Astrocyte (in vitro differentiated cells and primary cell): ENCODE measurements around the gene NHLRC3. TPM values are rescaled to one million over a fixed set of nuclear protein-coding genes. Genes with fewer than 3 reads are reported as not detected.

ENCODE experiments used
- DNase-seq: peaks from one replicate; pipeline ENCODE4 v3.0.0-alpha.2; 2010; ENCODE audit warnings: low read depth
- FAIRE-seq: peaks from 2 replicates; lab custom pipeline; 2011; peaks lifted over from hg19 to GRCh38; lab: Jason Lieb, UNC
- H2AFZ ChIP-seq: 2 replicates; pipeline ENCODE4 v1.6.0; 2012; ENCODE audit warnings: low read depth, low read length, inconsistent platforms
- H3K27ac ChIP-seq: 2 replicates; pipeline ENCODE4 v1.5.1; 2011; ENCODE audit warnings: low read depth, low read length, inconsistent platforms
- H3K27me3 ChIP-seq: 2 replicates; pipeline ENCODE4 v1.6.0; 2011; ENCODE audit warnings: low read length, inconsistent platforms; ENCODE audit not compliant: insufficient read depth
- H3K36me3 ChIP-seq: 2 replicates; pipeline ENCODE4 v1.5.1; 2011; ENCODE audit warnings: low read length, inconsistent platforms; ENCODE audit not compliant: insufficient read depth
- H3K4me1 ChIP-seq: 2 replicates; pipeline ENCODE4 v1.5.1; 2011; ENCODE audit warnings: low read length, inconsistent platforms; ENCODE audit not compliant: insufficient read depth
- H3K4me2 ChIP-seq: 2 replicates; pipeline ENCODE4 v1.6.0; 2012; ENCODE audit warnings: low read length, inconsistent platforms
- H3K4me3 ChIP-seq: 2 replicates; pipeline ENCODE4 v1.5.1; 2011; ENCODE audit warnings: low read depth, mild to moderate bottlenecking, low read length, inconsistent platforms; ENCODE audit not compliant: insufficient read depth
- H3K79me2 ChIP-seq: 2 replicates; pipeline ENCODE4 v1.6.0; 2012; ENCODE audit warnings: mild to moderate bottlenecking, low read length, inconsistent platforms; ENCODE audit not compliant: insufficient read depth
- H3K9ac ChIP-seq: 2 replicates; pipeline ENCODE4 v1.6.0; 2012; ENCODE audit warnings: mild to moderate bottlenecking, low read length, inconsistent platforms
- H3K9me3 ChIP-seq: 2 replicates; pipeline ENCODE4 v1.5.1; 2012; ENCODE audit warnings: low read depth, mild to moderate bottlenecking, low read length, inconsistent platforms; ENCODE audit not compliant: insufficient read depth
- H4K20me1 ChIP-seq: 2 replicates; pipeline ENCODE4 v1.6.0; 2012; ENCODE audit warnings: low read length, inconsistent platforms; ENCODE audit not compliant: insufficient read depth
- H3K27ac Mint-ChIP-seq: one replicate; pipeline ENCODE4 v1.8.0; 2021; ENCODE audit warnings: mild to moderate bottlenecking, mixed read lengths; ENCODE audit not compliant: unreplicated experiment
- H3K27me3 Mint-ChIP-seq: one replicate; pipeline ENCODE4 v1.8.0; 2021; ENCODE audit warnings: low read depth, mixed read lengths; ENCODE audit not compliant: unreplicated experiment
- H3K36me3 Mint-ChIP-seq: one replicate; pipeline ENCODE4 v1.8.0; 2021; ENCODE audit warnings: low read depth, mixed read lengths; ENCODE audit not compliant: unreplicated experiment
- H3K4me1 Mint-ChIP-seq: one replicate; pipeline ENCODE4 v1.8.0; 2021; ENCODE audit warnings: low read depth, mixed read lengths; ENCODE audit not compliant: unreplicated experiment
- H3K4me3 Mint-ChIP-seq: one replicate; pipeline ENCODE4 v1.8.0; 2021; ENCODE audit warnings: mild to moderate bottlenecking, moderate library complexity, mixed read lengths; ENCODE audit not compliant: unreplicated experiment
- H3K9me3 Mint-ChIP-seq: one replicate; pipeline ENCODE4 v1.8.0; 2021; ENCODE audit warnings: mild to moderate bottlenecking, mixed read lengths; ENCODE audit not compliant: unreplicated experiment
- EZH2 ChIP-seq: IDR thresholded peaks from 2 replicates; pipeline ENCODE4 v1.6.1; 2012; ENCODE audit warnings: mild to moderate bottlenecking, low read length, inconsistent platforms; ENCODE audit not compliant: insufficient read depth
- total RNA-seq: library from RNA; stranded (reverse); gene quantifications from 2 replicates; pipeline ENCODE4 v1.2.1, GENCODE V29; 2021
- TF ChIP-seq, protein P1 (sequence below): IDR thresholded peaks from 2 replicates; pipeline ENCODE4 v1.5.1; 2011; ENCODE audit warnings: low read depth, mild to moderate bottlenecking, inconsistent platforms, low read length, moderate library complexity; ENCODE audit not compliant: insufficient read depth

The NHLRC3 gene
- total RNA-seq, 1 donor from 2014 or later = 8.2 TPM

DNA sequence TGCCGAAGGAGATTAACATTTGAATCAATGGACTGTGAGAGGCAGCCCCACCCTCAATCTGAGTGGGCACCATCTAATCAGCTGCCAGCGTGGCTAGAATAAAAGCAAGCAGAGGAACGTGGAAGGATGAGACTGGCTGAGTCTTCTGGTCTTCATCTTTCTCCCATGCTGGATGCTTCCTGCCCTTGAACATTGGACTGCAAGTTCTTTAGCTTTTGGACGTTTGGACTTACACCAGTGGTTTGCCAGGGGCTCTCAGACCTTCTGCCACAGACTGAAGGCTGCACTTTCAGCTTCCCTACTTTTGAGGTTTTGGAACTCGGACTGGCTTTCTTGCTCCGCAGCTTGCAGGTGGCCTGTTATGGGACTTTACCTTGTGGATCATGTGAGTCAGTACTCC lies 14.7 kb downstream of the NHLRC3 start:
- Mint-ChIP-seq H3K9me3 (no peaks in the 10 kb centered on the region), H3K27me3 (no peaks in the 10 kb centered on the region), H3K4me1 (no peaks in the 10 kb centered on the region), H3K36me3 (no peaks in the 10 kb centered on the region), H3K27ac (no peak overlapping the region), H3K4me3 (no peak overlapping the region)
- Histone ChIP-seq H3K9me3 (no peaks in the 10 kb centered on the region), H3K4me3 (no peak overlapping the region), H3K4me2 (no peak overlapping the region), H3K79me2 (no peaks in the 10 kb centered on the region), H3K4me1 (no peaks in the 10 kb centered on the region), H3K9ac (no peak overlapping the region), H2AFZ (no peak overlapping the region), H3K36me3 (no peaks in the 10 kb centered on the region), H3K27me3 (no peaks in the 10 kb centered on the region), H4K20me1 (no peaks in the 10 kb centered on the region), H3K27ac (no peak overlapping the region)
- FAIRE-seq (no peak), DNase-seq (no peak)
- no peak for TF ChIP-seq EZH2
- TF ChIP-seq, protein P1, sequence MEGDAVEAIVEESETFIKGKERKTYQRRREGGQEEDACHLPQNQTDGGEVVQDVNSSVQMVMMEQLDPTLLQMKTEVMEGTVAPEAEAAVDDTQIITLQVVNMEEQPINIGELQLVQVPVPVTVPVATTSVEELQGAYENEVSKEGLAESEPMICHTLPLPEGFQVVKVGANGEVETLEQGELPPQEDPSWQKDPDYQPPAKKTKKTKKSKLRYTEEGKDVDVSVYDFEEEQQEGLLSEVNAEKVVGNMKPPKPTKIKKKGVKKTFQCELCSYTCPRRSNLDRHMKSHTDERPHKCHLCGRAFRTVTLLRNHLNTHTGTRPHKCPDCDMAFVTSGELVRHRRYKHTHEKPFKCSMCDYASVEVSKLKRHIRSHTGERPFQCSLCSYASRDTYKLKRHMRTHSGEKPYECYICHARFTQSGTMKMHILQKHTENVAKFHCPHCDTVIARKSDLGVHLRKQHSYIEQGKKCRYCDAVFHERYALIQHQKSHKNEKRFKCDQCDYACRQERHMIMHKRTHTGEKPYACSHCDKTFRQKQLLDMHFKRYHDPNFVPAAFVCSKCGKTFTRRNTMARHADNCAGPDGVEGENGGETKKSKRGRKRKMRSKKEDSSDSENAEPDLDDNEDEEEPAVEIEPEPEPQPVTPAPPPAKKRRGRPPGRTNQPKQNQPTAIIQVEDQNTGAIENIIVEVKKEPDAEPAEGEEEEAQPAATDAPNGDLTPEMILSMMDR = no peak

- no peak for TF ChIP-seq EZH2
- TF ChIP-seq, protein P1 = no peak
- no peak overlapping the region for H3K4me2 ChIP-seq
- Mint-ChIP-seq H3K27ac (no peak overlapping the region), H3K9me3 (no peaks in the 10 kb centered on the region), H3K4me1 (no peaks in the 10 kb centered on the region), H3K4me3 (no peak overlapping the region), H3K36me3 (no peaks in the 10 kb centered on the region), H3K27me3 (no peaks in the 10 kb centered on the region)
- H3K79me2 ChIP-seq = no peaks in the 10 kb centered on the region
- no peaks in the 10 kb centered on the region for H3K4me1 ChIP-seq
- no peaks in the 10 kb centered on the region for H3K27me3 ChIP-seq
- no peak overlapping the region for H3K4me3 ChIP-seq
- H4K20me1 ChIP-seq = no peaks in the 10 kb centered on the region
- FAIRE-seq = no peak
- no peak for DNase-seq
- no peak overlapping the region for H2AFZ ChIP-seq
- H3K9ac ChIP-seq = no peak overlapping the region
- no peak overlapping the region for H3K27ac ChIP-seq
- H3K9me3 ChIP-seq = no peaks in the 10 kb centered on the region
- no peaks in the 10 kb centered on the region for H3K36me3 ChIP-seq
Observed at GRCh38 chr13:39054112-39054511, 15.9 kb downstream of the NHLRC3 start.

GRCh38 chr13:39056018-39056417 lies 17.8 kb downstream of the NHLRC3 start:
- no peak overlapping the region for H3K4me3 Mint-ChIP-seq
- H3K9ac ChIP-seq = no peak overlapping the region

More at GRCh38 chr13:39056018-39056417, 17.8 kb downstream of the NHLRC3 start:
- H3K27ac ChIP-seq = no peak overlapping the region
- Mint-ChIP-seq H3K36me3 (peaks cover 1% of the 10 kb centered on the region), H3K27me3 (no peaks in the 10 kb centered on the region), H3K27ac (no peak overlapping the region), H3K4me1 (no peaks in the 10 kb centered on the region), H3K9me3 (no peaks in the 10 kb centered on the region)
- FAIRE-seq (no peak), DNase-seq (no peak)
- no peaks in the 10 kb centered on the region for H3K4me1 ChIP-seq
- H4K20me1 ChIP-seq = no peaks in the 10 kb centered on the region
- H3K27me3 ChIP-seq = no peaks in the 10 kb centered on the region
- TF ChIP-seq EZH2 = no peak
- TF ChIP-seq, protein P1 = no peak
- no peaks in the 10 kb centered on the region for H3K79me2 ChIP-seq
- no peaks in the 10 kb centered on the region for H3K36me3 ChIP-seq
- no peak overlapping the region for H2AFZ ChIP-seq
- H3K4me3 ChIP-seq = no peak overlapping the region
- H3K9me3 ChIP-seq = no peaks in the 10 kb centered on the region
- H3K4me2 ChIP-seq = no peak overlapping the region
